ENCODE data around the gene ZC3H12C. TPM values are rescaled to one million over a fixed set of nuclear protein-coding genes. Genes with fewer than 3 reads are reported as not detected.

ZC3H12C gene
- total RNA-seq, 2 experiments from 2014 or later, result not detected

DNA sequence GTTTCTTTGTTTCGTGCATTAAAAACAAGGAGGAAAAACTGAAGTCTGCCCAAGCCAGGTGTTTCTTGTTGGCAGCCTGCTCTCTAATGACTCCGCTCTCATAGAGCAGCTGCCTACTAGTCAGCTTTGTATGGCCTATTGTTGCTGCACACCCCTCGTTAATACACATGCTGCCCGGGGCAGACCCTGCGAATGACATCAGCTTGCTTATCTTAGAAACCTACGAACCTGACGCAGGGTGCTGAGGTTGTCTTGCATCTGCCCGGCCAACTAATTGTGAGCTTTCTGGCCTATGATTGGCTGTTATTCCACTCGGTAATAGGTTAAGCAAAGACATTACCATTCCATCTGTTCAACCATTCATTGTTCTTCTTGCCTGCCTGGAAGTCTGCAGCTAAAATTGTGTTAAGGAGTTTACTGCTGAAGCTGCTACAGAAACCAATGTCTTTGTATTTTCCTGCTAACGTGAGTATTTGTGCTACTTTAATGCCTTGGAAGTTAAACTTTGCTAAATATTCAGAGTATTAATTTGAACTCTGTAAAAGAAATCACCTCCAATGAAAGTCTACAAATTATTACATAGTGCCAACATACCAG is 37.5 kb downstream of the ZC3H12C start:
- intact Hi-C loops (cut with micrococcal nuclease; ENCODE audit: unreplicated experiment), result no loop called here
- no peak for DNase-seq (ENCODE audit: low spot score)
- POLR2A ChIA-PET, result interaction anchor here (1.5 kb wide), 1 partner anchor 12 kb away, joined by 3 read pairs; no protein-coding TSS in a partner anchor
- Histone ChIP-seq H2AFZ (ENCODE audit: low read length) (no peak overlapping the region), H3K4me3 (ENCODE audit: low read depth, low read length, poor library complexity, severe bottlenecking) (no peak overlapping the region), H3K36me3 (ENCODE audit: insufficient read depth, low read length) (no peaks in the 10 kb centered on the region), H3K27ac (ENCODE audit: low read depth, low read length, poor library complexity, severe bottlenecking) (no peak overlapping the region), H3K79me2 (ENCODE audit: insufficient read depth, low read depth, low read length) (no peaks in the 10 kb centered on the region), H4K20me1 (ENCODE audit: insufficient read depth, low read length) (no peaks in the 10 kb centered on the region), H3K4me1 (ENCODE audit: insufficient read depth, low read length, poor library complexity, severe bottlenecking) (no peaks in the 10 kb centered on the region), H3K4me2 (ENCODE audit: low read length) (no peak overlapping the region), H3K9me3 (ENCODE audit: low read length) (no peaks in the 10 kb centered on the region), H3K9me2 (ENCODE audit: insufficient read depth, low read length) (no peaks in the 10 kb centered on the region)
- CTCF ChIA-PET (ENCODE audit: unreplicated experiment), result no interaction called here
- no peak for TF ChIP-seq EZH2phosphoT487 (IDR thresholded peaks at IDR 0.05; ENCODE audit: borderline replicate concordance, low read depth, low read length)
- TF ChIP-seq, protein P1, sequence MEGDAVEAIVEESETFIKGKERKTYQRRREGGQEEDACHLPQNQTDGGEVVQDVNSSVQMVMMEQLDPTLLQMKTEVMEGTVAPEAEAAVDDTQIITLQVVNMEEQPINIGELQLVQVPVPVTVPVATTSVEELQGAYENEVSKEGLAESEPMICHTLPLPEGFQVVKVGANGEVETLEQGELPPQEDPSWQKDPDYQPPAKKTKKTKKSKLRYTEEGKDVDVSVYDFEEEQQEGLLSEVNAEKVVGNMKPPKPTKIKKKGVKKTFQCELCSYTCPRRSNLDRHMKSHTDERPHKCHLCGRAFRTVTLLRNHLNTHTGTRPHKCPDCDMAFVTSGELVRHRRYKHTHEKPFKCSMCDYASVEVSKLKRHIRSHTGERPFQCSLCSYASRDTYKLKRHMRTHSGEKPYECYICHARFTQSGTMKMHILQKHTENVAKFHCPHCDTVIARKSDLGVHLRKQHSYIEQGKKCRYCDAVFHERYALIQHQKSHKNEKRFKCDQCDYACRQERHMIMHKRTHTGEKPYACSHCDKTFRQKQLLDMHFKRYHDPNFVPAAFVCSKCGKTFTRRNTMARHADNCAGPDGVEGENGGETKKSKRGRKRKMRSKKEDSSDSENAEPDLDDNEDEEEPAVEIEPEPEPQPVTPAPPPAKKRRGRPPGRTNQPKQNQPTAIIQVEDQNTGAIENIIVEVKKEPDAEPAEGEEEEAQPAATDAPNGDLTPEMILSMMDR (conservative IDR thresholded peaks at IDR 0.05; ENCODE audit: low read length), result no peak
- BruUV-seq (replicated peaks), result no TSS peak

DNA sequence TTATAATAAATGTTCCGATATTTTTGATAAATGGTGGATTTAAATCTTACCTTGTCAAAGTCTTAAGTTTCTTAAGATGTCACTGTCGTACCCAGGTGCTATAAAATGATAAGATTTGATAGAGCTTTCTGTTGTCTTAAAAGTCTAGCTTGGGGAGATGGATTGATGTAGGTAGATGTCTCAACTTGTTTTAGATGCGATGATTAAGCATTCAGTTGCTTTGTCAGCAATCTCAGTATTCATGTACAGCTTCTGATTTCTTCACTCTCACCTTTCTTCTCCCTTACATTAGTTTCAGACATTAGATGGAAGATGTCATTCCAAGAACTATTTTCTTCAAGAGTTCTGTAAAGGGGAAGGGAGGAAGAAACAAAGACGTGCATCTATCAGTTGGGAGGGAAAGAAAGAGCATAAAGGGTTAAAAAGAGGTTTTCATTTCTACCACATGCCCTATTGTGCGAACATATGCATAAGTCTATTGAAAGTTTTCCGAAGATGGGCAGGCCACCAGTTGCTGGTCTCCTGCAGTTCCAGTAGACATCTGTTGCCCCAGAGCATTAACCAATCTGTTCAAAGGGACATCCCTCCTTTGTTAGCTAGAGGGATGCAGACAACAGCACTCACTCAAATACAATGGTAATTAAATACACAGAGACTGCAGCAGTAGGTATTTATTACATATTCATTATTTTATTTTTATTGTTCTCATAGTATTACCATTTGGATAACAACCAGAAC is 38.4 kb downstream of the ZC3H12C start:
- Histone ChIP-seq H3K79me2 (ENCODE audit: insufficient read depth, low read depth, low read length) (no peaks in the 10 kb centered on the region), H3K9me3 (ENCODE audit: low read length) (no peaks in the 10 kb centered on the region), H3K9me2 (ENCODE audit: insufficient read depth, low read length) (no peaks in the 10 kb centered on the region), H3K4me3 (ENCODE audit: low read depth, low read length, poor library complexity, severe bottlenecking) (no peak overlapping the region), H4K20me1 (ENCODE audit: insufficient read depth, low read length) (no peaks in the 10 kb centered on the region), H3K27ac (ENCODE audit: low read depth, low read length, poor library complexity, severe bottlenecking) (no peak overlapping the region), H3K4me1 (ENCODE audit: insufficient read depth, low read length, poor library complexity, severe bottlenecking) (no peaks in the 10 kb centered on the region), H3K4me2 (ENCODE audit: low read length) (no peak overlapping the region), H3K36me3 (ENCODE audit: insufficient read depth, low read length) (no peaks in the 10 kb centered on the region), H2AFZ (ENCODE audit: low read length) (no peak overlapping the region)
- ChIA-PET POLR2A (interaction anchor here (0.6 kb wide), 1 partner anchor 29 kb away, joined by 3 read pairs; no protein-coding TSS in a partner anchor), CTCF (ENCODE audit: unreplicated experiment) (no interaction called here)
- no peak for DNase-seq (ENCODE audit: low spot score)
- intact Hi-C loops (cut with micrococcal nuclease; ENCODE audit: unreplicated experiment), result no loop called here
- BruUV-seq (replicated peaks), result no TSS peak
- TF ChIP-seq EZH2phosphoT487 (IDR thresholded peaks at IDR 0.05; ENCODE audit: borderline replicate concordance, low read depth, low read length), result no peak
- TF ChIP-seq, protein P1 (conservative IDR thresholded peaks at IDR 0.05; ENCODE audit: low read length), result no peak

DNA sequence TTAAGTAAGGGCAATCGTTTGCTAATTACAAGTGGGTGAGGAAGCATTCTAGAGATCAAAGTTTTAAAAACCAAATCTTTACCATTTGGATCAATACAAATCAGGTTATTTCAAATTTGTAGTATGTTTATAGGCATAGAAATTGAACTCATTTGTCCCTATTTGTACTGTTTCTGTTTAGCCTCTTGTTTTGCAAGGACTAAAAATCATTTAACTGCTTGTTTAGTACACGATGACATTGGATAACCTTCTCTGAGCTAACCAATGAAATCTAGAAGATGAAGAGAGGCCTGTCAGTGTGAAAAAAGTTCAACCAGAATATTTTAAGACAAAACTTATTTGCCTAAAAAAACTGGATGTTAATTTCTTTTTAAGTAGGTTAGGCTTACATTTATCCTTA is 40.0 kb downstream of the ZC3H12C start:
- no peaks in the 10 kb centered on the region for H4K20me1 ChIP-seq (ENCODE audit: insufficient read depth, low read length)
- DNase-seq (ENCODE audit: low spot score), result no peak
- no peaks in the 10 kb centered on the region for H3K79me2 ChIP-seq (ENCODE audit: insufficient read depth, low read depth, low read length)
- intact Hi-C loops (cut with micrococcal nuclease; ENCODE audit: unreplicated experiment), result no loop called here
- BruUV-seq (replicated peaks), result no TSS peak
- H3K9me2 ChIP-seq (ENCODE audit: insufficient read depth, low read length), result no peaks in the 10 kb centered on the region
- no peaks in the 10 kb centered on the region for H3K4me1 ChIP-seq (ENCODE audit: insufficient read depth, low read length, poor library complexity, severe bottlenecking)
- TF ChIP-seq, protein P1 (conservative IDR thresholded peaks at IDR 0.05; ENCODE audit: low read length), result no peak
- no peak for TF ChIP-seq EZH2phosphoT487 (IDR thresholded peaks at IDR 0.05; ENCODE audit: borderline replicate concordance, low read depth, low read length)
- H3K36me3 ChIP-seq (ENCODE audit: insufficient read depth, low read length), result no peaks in the 10 kb centered on the region
- CTCF ChIA-PET (ENCODE audit: unreplicated experiment), result no interaction called here
- H3K9me3 ChIP-seq (ENCODE audit: low read length), result no peaks in the 10 kb centered on the region
- H3K4me3 ChIP-seq (ENCODE audit: low read depth, low read length, poor library complexity, severe bottlenecking), result no peak overlapping the region
- no peak overlapping the region for H2AFZ ChIP-seq (ENCODE audit: low read length)
- no peak overlapping the region for H3K27ac ChIP-seq (ENCODE audit: low read depth, low read length, poor library complexity, severe bottlenecking)
- POLR2A ChIA-PET, result interaction anchor here (1.0 kb wide), 1 partner anchor 9 kb away, joined by 4 read pairs; no protein-coding TSS in a partner anchor
- no peak overlapping the region for H3K4me2 ChIP-seq (ENCODE audit: low read length)
